NT2/D1 (cell line): Measurements from ENCODE around the gene ERG.

Experiments used
- DNase-seq: peaks from one replicate; pipeline ENCODE4 v3.0.0-alpha.2; 2011; ENCODE audit warnings: low read depth, low spot score
- H3K27me3 ChIP-seq: 2 replicates; pipeline ENCODE4 v1.6.0; 2011; ENCODE audit warnings: mild to moderate bottlenecking; ENCODE audit not compliant: insufficient read length, insufficient read depth
- H3K36me3 ChIP-seq: 2 replicates; pipeline ENCODE4 v1.6.1; 2011; ENCODE audit warnings: mild to moderate bottlenecking, low read length, mixed read lengths; ENCODE audit not compliant: insufficient read depth, insufficient read length
- H3K4me1 ChIP-seq: 2 replicates; pipeline ENCODE4 v1.5.1; 2011; ENCODE audit not compliant: insufficient read depth, insufficient read length
- H3K4me3 ChIP-seq: 2 replicates; pipeline ENCODE4 v1.5.1; 2011; ENCODE audit warnings: low read depth; ENCODE audit not compliant: insufficient read length
- H3K9ac ChIP-seq: 2 replicates; pipeline ENCODE4 v1.6.0; 2011; ENCODE audit warnings: low read depth; ENCODE audit not compliant: insufficient read length
- H3K9me3 ChIP-seq: 2 replicates; pipeline ENCODE4 v1.5.1; 2011; ENCODE audit warnings: mild to moderate bottlenecking, low read length; ENCODE audit not compliant: insufficient read depth
- SUZ12 ChIP-seq: IDR thresholded peaks from 2 replicates; pipeline ENCODE4 v1.6.1; 2011; ENCODE audit not compliant: insufficient read length, insufficient read depth; ENCODE audit errors: extremely low read depth
- YY1 ChIP-seq: IDR thresholded peaks from 2 replicates; pipeline ENCODE4 v1.6.1; 2011; ENCODE audit not compliant: insufficient read length, insufficient read depth
- ZNF274 ChIP-seq: IDR thresholded peaks from 2 replicates; pipeline ENCODE4 v1.6.1; 2011; ENCODE audit warnings: mild to moderate bottlenecking, low read depth, low read length

The ERG gene

GRCh38 chr21:38384675-38385426, 113.4 kb downstream of the ERG start:
- Histone ChIP-seq H3K9ac (no peak overlapping the region), H3K4me1 (peaks cover 3% of the 10 kb centered on the region), H3K9me3 (no peaks in the 10 kb centered on the region), H3K36me3 (no peaks in the 10 kb centered on the region), H3K27me3 (no peaks in the 10 kb centered on the region), H3K4me3 (no peak overlapping the region)
- DNase-seq: no peak
- TF ChIP-seq ZNF274 (no peak), SUZ12 (no peak), YY1 (no peak)

DNA sequence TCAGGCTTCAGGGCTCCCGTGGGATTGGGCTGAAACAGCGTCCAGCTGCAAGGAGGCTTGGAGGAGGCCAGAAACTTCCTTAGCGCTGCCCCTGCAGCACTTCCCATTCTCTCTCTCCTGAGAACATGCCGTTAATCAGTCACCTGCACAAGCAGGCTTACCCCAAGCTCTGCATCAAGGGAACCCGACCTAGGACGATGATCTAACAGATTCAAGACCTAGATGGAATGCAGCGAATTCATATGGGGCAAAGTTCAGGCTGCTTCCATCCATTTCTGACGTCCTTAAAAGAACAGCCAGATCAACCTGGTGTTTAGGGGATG, 114.1 kb downstream of the ERG start:
- no peaks in the 10 kb centered on the region for H3K36me3 ChIP-seq
- TF ChIP-seq ZNF274 (no peak), YY1 (no peak), SUZ12 (no peak)
- no peak for DNase-seq
- H3K4me3 ChIP-seq: no peak overlapping the region
- H3K4me1 ChIP-seq: peaks cover 3% of the 10 kb centered on the region
- no peaks in the 10 kb centered on the region for H3K9me3 ChIP-seq
- no peak overlapping the region for H3K9ac ChIP-seq
- no peaks in the 10 kb centered on the region for H3K27me3 ChIP-seq

DNA sequence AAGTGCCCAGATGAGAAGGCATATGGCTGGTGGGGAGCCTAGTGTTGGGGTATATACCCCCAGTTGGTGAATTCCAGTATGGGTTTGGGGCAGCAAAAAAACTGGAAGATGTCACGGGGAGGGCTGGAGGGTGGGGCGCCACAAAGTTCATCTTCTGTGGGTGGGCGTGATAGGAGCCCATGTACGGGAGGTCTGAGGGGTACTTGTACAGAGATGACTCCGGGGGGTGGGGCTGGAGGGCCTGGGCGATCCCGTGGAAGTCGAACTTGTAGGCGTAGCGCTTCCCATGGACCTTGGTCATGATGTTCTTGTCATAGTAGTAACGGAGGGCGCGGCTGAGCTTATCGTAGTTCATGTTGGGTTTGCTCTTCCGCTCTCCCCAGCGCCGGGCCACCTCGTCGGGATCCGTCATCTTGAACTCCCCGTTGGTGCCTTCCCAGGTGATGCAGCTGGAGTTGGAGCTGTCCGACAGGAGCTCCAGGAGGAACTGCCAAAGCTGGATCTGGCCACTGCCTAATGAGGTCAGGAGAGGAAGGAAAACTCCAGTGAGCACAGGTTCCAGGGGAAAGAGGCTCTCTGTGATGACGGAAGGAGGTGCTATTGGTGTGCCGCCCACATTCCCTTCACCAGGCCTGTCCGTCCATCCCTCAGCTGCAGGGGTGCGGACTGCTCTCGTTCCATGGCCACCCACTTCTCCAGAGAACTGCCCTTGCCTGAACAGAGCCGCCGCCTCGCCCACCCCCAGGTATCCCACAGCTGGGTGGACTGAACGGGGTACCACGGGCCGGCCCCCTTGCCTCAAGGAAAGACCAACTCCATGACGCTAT, 114.7 kb downstream of the ERG start:
- no peak for DNase-seq
- H3K4me3 ChIP-seq: no peak overlapping the region
- H3K27me3 ChIP-seq: no peaks in the 10 kb centered on the region
- no peaks in the 10 kb centered on the region for H3K36me3 ChIP-seq
- H3K9ac ChIP-seq: no peak overlapping the region
- TF ChIP-seq ZNF274 (no peak), YY1 (no peak), SUZ12 (no peak)
- H3K4me1 ChIP-seq: peaks cover 3% of the 10 kb centered on the region
- no peaks in the 10 kb centered on the region for H3K9me3 ChIP-seq

GRCh38 chr21:38380481-38381137, 117.7 kb downstream of the ERG start:
- H3K4me3 ChIP-seq: no peak overlapping the region
- no peaks in the 10 kb centered on the region for H3K4me1 ChIP-seq
- H3K36me3 ChIP-seq: no peaks in the 10 kb centered on the region
- 0 out of 2 replicates have a peak, but pooled peaks cover 2% of the 10 kb centered on the region for H3K9me3 ChIP-seq
- TF ChIP-seq SUZ12 (no peak), ZNF274 (no peak), YY1 (no peak)
- no peaks in the 10 kb centered on the region for H3K27me3 ChIP-seq
- H3K9ac ChIP-seq: no peak overlapping the region
- DNase-seq: no peak

DNA sequence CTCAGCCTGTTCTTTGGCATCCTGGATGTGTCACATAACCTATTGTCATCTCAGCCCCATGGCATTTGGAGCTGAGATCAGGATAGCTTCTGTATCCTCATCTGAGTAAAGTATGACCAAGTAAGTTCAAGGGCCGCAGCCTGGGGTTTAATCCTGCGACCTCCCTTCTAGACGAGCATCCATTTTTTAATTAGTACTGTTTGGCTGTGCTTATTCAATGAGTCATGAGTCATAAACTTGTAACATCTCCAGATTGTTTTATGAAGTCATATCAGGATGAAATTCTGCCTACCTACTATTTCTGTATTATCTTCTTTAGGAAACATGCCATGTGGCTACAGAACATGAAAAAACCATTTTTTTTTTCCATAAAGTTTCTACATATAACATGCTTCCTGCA, 119.1 kb downstream of the ERG start:
- no peak for DNase-seq
- H3K27me3 ChIP-seq: no peaks in the 10 kb centered on the region
- no peaks in the 10 kb centered on the region for H3K4me1 ChIP-seq
- H3K36me3 ChIP-seq: no peaks in the 10 kb centered on the region
- H3K9ac ChIP-seq: no peak overlapping the region
- peaks cover 13% of the 10 kb centered on the region for H3K9me3 ChIP-seq
- no peak for TF ChIP-seq ZNF274
- TF ChIP-seq YY1: no peak
- no peak for TF ChIP-seq SUZ12
- H3K4me3 ChIP-seq: no peak overlapping the region

DNA sequence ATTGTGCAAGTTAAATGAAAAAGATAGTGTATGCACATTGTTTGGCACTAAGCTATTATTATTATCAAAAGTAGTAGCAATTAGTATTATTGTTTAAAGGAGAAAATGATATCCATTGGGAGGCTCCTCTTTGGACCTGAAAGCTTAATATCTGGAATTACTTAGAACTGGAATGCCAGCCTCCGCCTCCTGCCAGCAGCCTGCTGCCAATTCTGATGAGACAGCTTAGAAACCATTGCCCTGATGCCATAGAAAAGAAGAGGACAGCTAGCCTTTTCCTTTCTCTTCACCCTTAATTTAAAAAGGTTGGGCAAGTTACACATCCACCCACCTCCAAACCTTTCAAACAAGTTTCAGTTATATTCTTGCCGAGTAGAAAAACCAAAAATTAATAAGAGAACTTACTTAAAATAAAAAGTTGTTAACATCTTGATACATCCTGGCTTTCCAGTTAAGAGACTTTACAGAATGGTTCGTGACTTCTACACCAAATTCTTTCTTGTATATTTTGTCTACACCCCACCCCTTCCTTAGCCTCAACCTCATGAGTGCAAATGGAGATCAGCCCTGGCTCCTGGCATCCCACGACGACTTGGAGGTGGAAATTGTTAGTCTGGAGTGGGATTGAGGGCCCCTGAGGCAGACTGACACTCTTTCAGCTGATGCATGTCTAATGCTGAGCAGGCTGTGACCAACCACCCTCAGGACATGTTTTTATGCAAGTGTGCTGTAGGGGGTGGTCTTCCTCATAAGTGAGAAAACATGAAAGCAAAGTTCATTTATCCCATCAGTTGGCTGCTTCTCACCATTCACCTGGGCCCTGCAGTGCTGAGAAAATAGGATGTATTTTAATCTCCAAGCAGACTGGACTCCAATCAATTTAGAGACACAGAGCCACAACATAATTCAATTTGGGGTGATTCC, 120.8 kb downstream of the ERG start:
- Histone ChIP-seq H3K9ac (no peak overlapping the region), H3K4me1 (no peaks in the 10 kb centered on the region), H3K27me3 (no peaks in the 10 kb centered on the region), H3K4me3 (no peak overlapping the region), H3K36me3 (no peaks in the 10 kb centered on the region), H3K9me3 (peaks cover 24% of the 10 kb centered on the region)
- TF ChIP-seq YY1 (no peak), SUZ12 (no peak), ZNF274 (no peak)
- no peak for DNase-seq
